Liver (tissue), 3 donors: ENCODE results near the gene INIP.

Experiments used
- EGR1 ChIP-seq, 2 donors: IDR thresholded peaks; 2 replicates each; pipeline ENCODE4 v1.6.1; 2016 to 2018; ENCODE audit warnings: antibody characterized with exemption in 2 of 2, low read depth in 2 of 2
- RAD21 ChIP-seq, 2 donors: IDR thresholded peaks; 2 replicates each; pipeline ENCODE4 v1.6.1; 2016; ENCODE audit warnings: antibody characterized with exemption in 2 of 2, mild to moderate bottlenecking in 2 of 2
- RXRA ChIP-seq, 2 donors: IDR thresholded peaks; 2 replicates each; pipeline ENCODE4 v1.6.1; 2017 to 2018; ENCODE audit warnings: antibody characterized with exemption in 2 of 2, mild to moderate bottlenecking in 1 of 2
- SP1 ChIP-seq: IDR thresholded peaks from 2 replicates; pipeline ENCODE4 v1.6.1; 2018; ENCODE audit warnings: antibody characterized with exemption, mild to moderate bottlenecking
- TAF1 ChIP-seq: conservative IDR thresholded peaks from 2 replicates; pipeline ENCODE4 v1.6.1; 2016; ENCODE audit warnings: antibody characterized with exemption, mild to moderate bottlenecking
- TF ChIP-seq, protein P1 (sequence below): fragments of 150-350 bp; IDR thresholded peaks from 2 replicates; pipeline ENCODE4 v1.5.1; 2017; ENCODE audit warnings: improper control_type of control experiment, low read depth, low read length; ENCODE audit not compliant: missing input control
- TF ChIP-seq, protein P2 (sequence below): IDR thresholded peaks from 2 replicates; pipeline ENCODE4 v1.6.1; 2016; ENCODE audit warnings: antibody characterized with exemption, mild to moderate bottlenecking
- TF ChIP-seq, protein P3 (sequence below): IDR thresholded peaks from 2 replicates; pipeline ENCODE4 v1.6.1; 2016; ENCODE audit warnings: antibody characterized with exemption
- TF ChIP-seq, protein P4 (sequence below): IDR thresholded peaks from 2 replicates; pipeline ENCODE4 v1.6.1; 2016; ENCODE audit warnings: antibody characterized with exemption
- donor health status: healthy.
- donor health status: healthy.

DNA sequence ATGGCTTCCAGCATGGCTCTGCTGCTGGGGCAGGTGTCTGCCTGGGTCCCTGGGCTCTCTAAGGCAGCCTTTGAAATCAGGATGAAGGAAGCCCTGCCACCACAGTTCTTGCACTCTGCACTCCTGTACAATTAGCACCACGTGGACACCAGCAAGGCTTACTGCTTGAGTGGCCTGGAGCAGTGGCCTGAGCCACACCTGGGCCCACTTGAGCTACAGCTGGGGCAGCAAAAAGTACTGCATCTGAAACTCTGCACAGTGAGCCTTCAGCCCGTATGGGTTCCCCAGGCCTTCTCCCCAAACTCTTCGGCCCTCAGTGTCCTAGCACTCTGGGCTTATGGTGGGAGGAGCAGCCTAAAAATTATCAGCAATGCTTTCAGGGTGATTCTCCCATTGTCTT lies 8.0 kb upstream of the INIP start:
- TF ChIP-seq, protein P1, sequence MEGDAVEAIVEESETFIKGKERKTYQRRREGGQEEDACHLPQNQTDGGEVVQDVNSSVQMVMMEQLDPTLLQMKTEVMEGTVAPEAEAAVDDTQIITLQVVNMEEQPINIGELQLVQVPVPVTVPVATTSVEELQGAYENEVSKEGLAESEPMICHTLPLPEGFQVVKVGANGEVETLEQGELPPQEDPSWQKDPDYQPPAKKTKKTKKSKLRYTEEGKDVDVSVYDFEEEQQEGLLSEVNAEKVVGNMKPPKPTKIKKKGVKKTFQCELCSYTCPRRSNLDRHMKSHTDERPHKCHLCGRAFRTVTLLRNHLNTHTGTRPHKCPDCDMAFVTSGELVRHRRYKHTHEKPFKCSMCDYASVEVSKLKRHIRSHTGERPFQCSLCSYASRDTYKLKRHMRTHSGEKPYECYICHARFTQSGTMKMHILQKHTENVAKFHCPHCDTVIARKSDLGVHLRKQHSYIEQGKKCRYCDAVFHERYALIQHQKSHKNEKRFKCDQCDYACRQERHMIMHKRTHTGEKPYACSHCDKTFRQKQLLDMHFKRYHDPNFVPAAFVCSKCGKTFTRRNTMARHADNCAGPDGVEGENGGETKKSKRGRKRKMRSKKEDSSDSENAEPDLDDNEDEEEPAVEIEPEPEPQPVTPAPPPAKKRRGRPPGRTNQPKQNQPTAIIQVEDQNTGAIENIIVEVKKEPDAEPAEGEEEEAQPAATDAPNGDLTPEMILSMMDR = no peak
- no peak for TF ChIP-seq EGR1 (IDR thresholded peaks at IDR 0.05; ENCODE audit: low read depth in 2 of 2)
- TF ChIP-seq TAF1 = no peak
- TF ChIP-seq, protein P2, sequence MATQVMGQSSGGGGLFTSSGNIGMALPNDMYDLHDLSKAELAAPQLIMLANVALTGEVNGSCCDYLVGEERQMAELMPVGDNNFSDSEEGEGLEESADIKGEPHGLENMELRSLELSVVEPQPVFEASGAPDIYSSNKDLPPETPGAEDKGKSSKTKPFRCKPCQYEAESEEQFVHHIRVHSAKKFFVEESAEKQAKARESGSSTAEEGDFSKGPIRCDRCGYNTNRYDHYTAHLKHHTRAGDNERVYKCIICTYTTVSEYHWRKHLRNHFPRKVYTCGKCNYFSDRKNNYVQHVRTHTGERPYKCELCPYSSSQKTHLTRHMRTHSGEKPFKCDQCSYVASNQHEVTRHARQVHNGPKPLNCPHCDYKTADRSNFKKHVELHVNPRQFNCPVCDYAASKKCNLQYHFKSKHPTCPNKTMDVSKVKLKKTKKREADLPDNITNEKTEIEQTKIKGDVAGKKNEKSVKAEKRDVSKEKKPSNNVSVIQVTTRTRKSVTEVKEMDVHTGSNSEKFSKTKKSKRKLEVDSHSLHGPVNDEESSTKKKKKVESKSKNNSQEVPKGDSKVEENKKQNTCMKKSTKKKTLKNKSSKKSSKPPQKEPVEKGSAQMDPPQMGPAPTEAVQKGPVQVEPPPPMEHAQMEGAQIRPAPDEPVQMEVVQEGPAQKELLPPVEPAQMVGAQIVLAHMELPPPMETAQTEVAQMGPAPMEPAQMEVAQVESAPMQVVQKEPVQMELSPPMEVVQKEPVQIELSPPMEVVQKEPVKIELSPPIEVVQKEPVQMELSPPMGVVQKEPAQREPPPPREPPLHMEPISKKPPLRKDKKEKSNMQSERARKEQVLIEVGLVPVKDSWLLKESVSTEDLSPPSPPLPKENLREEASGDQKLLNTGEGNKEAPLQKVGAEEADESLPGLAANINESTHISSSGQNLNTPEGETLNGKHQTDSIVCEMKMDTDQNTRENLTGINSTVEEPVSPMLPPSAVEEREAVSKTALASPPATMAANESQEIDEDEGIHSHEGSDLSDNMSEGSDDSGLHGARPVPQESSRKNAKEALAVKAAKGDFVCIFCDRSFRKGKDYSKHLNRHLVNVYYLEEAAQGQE = no peak
- TF ChIP-seq RXRA (IDR thresholded peaks at IDR 0.05) = no peak
- no peak for TF ChIP-seq RAD21 (IDR thresholded peaks at IDR 0.05)
- TF ChIP-seq SP1 = no peak
- TF ChIP-seq, protein P3, sequence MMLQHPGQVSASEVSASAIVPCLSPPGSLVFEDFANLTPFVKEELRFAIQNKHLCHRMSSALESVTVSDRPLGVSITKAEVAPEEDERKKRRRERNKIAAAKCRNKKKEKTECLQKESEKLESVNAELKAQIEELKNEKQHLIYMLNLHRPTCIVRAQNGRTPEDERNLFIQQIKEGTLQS = no peak
- TF ChIP-seq, protein P4, sequence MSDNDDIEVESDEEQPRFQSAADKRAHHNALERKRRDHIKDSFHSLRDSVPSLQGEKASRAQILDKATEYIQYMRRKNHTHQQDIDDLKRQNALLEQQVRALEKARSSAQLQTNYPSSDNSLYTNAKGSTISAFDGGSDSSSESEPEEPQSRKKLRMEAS = no peak
